WERI-Rb-1 (cell line): Measurements from ENCODE around the gene NFATC1.

ENCODE experiments used
- DNase-seq: peaks from one replicate; pipeline ENCODE4 v3.0.0-alpha.2; 2020
- H3K27ac ChIP-seq: fragments of 250-450 bp; sonication (Bioruptor Pico); 2 replicates; pipeline ENCODE4 v1.5.1; 2020; ENCODE audit warnings: mild to moderate bottlenecking, moderate library complexity
- H3K27me3 ChIP-seq: fragments of 250-450 bp; sonication (Bioruptor Pico); 2 replicates; pipeline ENCODE4 v1.5.1; 2021; ENCODE audit warnings: mild to moderate bottlenecking, low read depth, moderate library complexity; ENCODE audit not compliant: insufficient read depth, severe bottlenecking
- H3K36me3 ChIP-seq: fragments of 250-450 bp; sonication (Bioruptor Pico); 2 replicates; pipeline ENCODE4 v1.5.1; 2020; ENCODE audit warnings: mild to moderate bottlenecking, moderate library complexity
- H3K4me3 ChIP-seq: 2 replicates; pipeline ENCODE4 v1.5.1; 2011; ENCODE audit warnings: low read depth, mild to moderate bottlenecking, control low read depth, low read length
- H3K9me3 ChIP-seq: fragments of 250-450 bp; sonication (Bioruptor Pico); 2 replicates; pipeline ENCODE4 v1.5.1; 2021; ENCODE audit warnings: mild to moderate bottlenecking, moderate library complexity; ENCODE audit not compliant: severe bottlenecking
- TF ChIP-seq, protein P1 (sequence below): IDR thresholded peaks from 2 replicates; pipeline ENCODE4 v1.5.1; 2011; ENCODE audit warnings: low read depth, mild to moderate bottlenecking, control low read depth, inconsistent platforms, low read length

Gene NFATC1

DNA sequence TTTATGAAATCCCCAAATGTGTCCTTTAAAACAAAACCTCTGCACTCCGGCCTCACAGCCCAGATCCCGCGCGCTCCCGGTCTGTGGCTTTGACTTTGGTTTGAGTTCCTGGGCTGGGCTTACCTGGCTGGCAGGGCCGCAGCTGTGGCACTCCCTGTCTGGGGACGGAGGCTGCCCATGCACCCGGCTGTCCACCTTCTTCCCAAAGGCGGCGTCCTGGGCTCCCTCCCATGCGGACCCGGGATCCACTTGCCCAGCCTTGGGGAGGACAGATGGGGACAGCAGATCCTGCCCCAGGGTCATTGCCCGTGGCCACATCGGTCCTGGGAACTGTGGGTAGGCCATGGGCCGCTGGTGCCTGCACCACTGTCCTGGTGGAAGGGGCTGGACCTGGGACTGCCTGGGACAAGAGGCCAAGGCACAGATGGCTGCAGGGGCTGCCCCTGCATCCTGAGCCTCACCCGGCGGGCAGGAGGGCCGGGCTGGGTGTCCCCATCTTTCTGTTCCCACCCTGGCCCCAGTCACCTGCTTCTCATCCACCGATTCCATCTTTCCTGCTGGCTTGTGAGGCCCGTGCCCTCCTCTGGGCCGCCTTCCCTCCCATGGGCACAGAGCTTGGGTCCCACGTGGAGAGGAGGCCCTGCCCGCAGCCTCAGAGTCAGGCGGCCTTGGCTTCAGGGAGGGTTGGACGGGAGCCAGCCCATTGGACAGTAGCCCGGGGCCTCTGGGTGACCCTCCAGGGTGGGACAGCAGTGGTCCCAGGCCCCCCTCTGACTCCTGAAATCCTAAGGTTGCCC, 27.7 kb downstream of the NFATC1 start:
- TF ChIP-seq, protein P1, sequence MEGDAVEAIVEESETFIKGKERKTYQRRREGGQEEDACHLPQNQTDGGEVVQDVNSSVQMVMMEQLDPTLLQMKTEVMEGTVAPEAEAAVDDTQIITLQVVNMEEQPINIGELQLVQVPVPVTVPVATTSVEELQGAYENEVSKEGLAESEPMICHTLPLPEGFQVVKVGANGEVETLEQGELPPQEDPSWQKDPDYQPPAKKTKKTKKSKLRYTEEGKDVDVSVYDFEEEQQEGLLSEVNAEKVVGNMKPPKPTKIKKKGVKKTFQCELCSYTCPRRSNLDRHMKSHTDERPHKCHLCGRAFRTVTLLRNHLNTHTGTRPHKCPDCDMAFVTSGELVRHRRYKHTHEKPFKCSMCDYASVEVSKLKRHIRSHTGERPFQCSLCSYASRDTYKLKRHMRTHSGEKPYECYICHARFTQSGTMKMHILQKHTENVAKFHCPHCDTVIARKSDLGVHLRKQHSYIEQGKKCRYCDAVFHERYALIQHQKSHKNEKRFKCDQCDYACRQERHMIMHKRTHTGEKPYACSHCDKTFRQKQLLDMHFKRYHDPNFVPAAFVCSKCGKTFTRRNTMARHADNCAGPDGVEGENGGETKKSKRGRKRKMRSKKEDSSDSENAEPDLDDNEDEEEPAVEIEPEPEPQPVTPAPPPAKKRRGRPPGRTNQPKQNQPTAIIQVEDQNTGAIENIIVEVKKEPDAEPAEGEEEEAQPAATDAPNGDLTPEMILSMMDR, result no peak
- Histone ChIP-seq H3K9me3 (no peaks in the 10 kb centered on the region), H3K36me3 (peaks cover 39% of the 10 kb centered on the region), H3K27ac (no peak overlapping the region), H3K4me3 (no peak overlapping the region), H3K27me3 (no peaks in the 10 kb centered on the region)
- no peak for DNase-seq

DNA sequence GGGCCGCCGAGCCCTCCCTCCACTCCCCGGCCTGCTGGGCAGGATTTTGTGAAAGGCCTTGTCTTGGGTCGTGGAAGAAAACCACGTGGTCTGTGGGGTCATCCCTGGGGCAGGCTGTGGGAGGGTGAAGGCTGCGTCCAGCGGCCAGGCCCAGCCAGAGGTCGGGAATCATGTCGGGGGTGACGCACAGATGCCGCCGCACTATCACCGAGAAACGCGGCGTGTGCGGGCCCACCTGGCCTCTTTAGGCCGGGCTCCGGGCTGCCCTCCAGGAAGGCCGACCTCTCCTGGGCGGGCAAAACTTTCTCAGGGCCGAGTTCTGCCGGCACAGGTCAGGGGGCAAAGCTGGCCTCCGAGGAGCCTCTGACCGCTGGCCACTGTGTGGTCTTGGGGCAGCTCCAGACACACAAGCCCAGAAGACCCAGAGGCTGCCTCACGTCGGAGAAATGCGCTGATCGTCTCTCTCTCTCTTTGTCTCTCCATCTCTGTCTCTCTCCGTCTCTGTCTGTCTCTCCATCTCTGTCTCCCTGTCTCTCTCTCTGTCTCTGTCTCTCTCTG, 28.4 kb downstream of the NFATC1 start:
- TF ChIP-seq, protein P1, result no peak
- DNase-seq, result no peak
- H3K36me3 ChIP-seq, result peaks cover 32% of the 10 kb centered on the region
- no peaks in the 10 kb centered on the region for H3K27me3 ChIP-seq
- H3K9me3 ChIP-seq, result no peaks in the 10 kb centered on the region
- H3K4me3 ChIP-seq, result no peak overlapping the region
- H3K27ac ChIP-seq, result no peak overlapping the region

DNA sequence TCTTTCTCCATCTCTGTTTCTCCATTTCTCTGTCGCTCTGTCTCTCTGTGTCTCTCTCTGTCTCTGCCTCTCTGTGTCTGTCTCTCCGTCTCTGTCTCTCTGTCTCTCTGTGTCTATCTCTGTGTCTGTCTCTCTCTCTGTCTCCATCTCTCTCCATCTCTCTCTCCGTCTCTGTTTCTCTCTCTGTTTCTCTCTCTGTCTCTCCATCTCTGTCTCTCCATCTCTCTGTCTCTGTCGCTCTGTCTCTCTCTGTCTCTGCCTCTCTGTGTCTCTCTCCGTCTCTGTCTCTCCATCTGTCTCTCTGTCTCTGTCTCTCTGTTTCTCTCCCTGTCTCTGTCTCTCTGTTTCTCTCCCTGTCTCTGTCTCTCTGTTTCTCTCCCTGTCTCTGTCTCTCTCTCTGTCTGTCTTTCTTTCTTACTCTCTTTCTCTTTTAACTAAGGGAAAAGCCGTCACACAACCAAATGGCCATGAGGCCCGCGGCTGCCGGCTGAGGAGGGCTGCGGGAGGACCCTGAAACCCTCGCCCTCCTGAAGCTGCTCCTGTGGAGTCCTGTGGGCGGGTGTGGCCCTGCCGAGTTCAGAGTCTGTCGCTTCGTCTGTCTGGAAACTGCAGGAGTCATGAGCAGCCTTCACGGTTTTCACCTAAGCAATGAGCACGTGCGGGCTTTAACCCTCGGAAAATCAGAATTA, 29.3 kb downstream of the NFATC1 start:
- TF ChIP-seq, protein P1, result no peak
- Histone ChIP-seq H3K4me3 (no peak overlapping the region), H3K36me3 (peaks cover 28% of the 10 kb centered on the region), H3K27me3 (no peaks in the 10 kb centered on the region), H3K9me3 (no peaks in the 10 kb centered on the region), H3K27ac (no peak overlapping the region; the same call in 1 of the 2 replicates)
- DNase-seq, result no peak

DNA sequence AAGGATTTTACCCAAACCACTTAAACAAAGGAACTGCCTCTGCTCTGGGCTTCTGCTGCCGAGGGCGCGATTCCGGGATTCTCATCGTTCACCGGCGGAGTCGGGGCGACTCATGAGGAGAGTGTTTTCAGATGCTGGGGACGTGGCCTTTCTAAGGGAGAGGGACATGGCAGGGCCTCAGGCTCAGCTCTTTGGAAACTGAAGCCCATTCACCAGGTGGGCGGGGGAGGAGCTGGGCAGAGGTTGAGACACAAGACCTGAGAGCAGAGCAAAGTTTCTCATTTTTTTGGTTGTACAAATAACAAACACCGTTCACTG, 29.8 kb downstream of the NFATC1 start:
- Histone ChIP-seq H3K9me3 (no peaks in the 10 kb centered on the region), H3K36me3 (peaks cover 27% of the 10 kb centered on the region), H3K27ac (no peak overlapping the region; the same call in 1 of the 2 replicates), H3K27me3 (no peaks in the 10 kb centered on the region), H3K4me3 (no peak overlapping the region)
- TF ChIP-seq, protein P1, result no peak
- no peak for DNase-seq

DNA sequence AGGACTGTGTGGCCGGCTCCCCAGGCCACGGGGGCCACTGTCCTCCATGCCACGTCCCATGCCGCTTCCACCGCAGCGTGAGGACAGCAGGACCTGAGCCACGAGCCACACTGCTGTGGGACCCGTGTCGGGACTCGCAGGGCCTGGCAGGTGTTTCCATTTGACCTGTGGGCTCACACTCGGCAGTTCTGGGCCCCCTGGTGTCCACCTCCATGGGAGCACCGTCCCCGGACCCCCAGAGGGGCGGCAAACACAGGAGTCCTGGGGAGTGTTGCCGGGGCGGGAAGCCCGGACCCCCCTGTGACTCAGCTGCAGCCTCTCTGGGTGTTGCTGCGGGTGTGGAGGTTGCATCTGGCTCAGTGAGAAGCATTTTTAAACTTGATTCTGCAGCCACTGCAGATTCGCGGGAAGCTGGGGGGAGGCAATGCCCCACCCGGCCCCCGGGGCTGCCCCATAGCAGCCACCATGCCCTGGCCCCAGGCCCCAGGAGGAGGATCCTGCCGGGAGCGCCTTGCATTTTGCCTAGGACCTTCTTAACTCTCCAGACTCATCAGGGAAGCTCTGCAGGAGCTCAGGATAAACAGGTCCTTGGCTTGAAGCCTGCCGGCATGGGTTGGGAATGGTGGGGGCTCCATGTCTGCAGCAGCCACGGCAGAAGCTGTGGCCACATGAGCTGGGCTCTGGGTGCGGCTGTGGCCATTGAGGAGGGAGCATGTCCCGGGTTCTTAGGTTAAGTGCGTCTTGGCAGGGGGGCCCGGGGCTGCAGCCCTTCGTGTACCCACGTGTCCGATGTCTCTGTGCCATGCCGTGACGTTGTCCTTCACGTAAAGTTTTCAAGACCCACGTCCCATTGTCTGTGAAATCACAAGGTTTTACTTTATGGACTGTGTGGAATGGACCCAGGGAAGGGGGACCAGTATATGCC, 30.9 kb downstream of the NFATC1 start:
- Histone ChIP-seq H3K36me3 (peaks cover 19% of the 10 kb centered on the region), H3K4me3 (no peak overlapping the region), H3K9me3 (no peaks in the 10 kb centered on the region), H3K27ac (no peak overlapping the region), H3K27me3 (no peaks in the 10 kb centered on the region)
- TF ChIP-seq, protein P1, result no peak
- no peak for DNase-seq
